Liver (tissue), 9 donors: Measurements from ENCODE around the gene ABLIM3. TPM values are rescaled to one million over a fixed set of nuclear protein-coding genes. Genes with fewer than 3 reads are reported as not detected.
A peak's percentile ranks its signal among the peaks of the same experiment; 100 is the strongest.

Experiments
- DNase-seq: peaks from one replicate; pipeline ENCODE4 v3.0.0-alpha.2; 2017; ENCODE audit warnings: low spot score
- H3K27ac ChIP-seq, 2 donors: one replicate each; pipeline ENCODE4 v1.7.0; 2013; ENCODE audit warnings: inconsistent platforms in 2 of 2, low read length in 2 of 2, control low read depth in 1 of 2, low read depth in 1 of 2, mild to moderate bottlenecking in 1 of 2
- H3K27me3 ChIP-seq, 4 donors: one replicate each; pipeline versions ENCODE4 v1.6.1 to v1.7.0; 2013; ENCODE audit warnings: low read length in 3 of 4, inconsistent platforms in 1 of 4, mild to moderate bottlenecking in 1 of 4, moderate library complexity in 1 of 4; ENCODE audit not compliant: control insufficient read depth in 4 of 4, insufficient read depth in 4 of 4
- H3K36me3 ChIP-seq, 4 donors: one replicate each; pipeline versions ENCODE4 v1.6.1 to v1.7.0; 2013; ENCODE audit warnings: low read length in 3 of 4, mild to moderate bottlenecking in 3 of 4, low read depth in 1 of 4, moderate library complexity in 1 of 4; ENCODE audit not compliant: control insufficient read depth in 4 of 4, insufficient read depth in 3 of 4
- H3K4me1 ChIP-seq, 4 donors: one replicate each; pipeline versions ENCODE4 v1.6.1 to v1.7.0; 2013; ENCODE audit warnings: low read length in 3 of 4, mild to moderate bottlenecking in 3 of 4, moderate library complexity in 1 of 4; ENCODE audit not compliant: control insufficient read depth in 4 of 4, insufficient read depth in 4 of 4
- H3K4me3 ChIP-seq, 3 donors: one replicate each; pipeline versions ENCODE4 v1.6.1 to v1.7.0; 2013; ENCODE audit warnings: low read length in 3 of 3, control low read depth in 1 of 3, low read depth in 1 of 3, mild to moderate bottlenecking in 1 of 3
- H3K9ac ChIP-seq, 2 donors: one replicate each; pipeline ENCODE4 v1.7.0; 2013; ENCODE audit warnings: low read length in 2 of 2, mild to moderate bottlenecking in 2 of 2, moderate library complexity in 2 of 2, control low read depth in 1 of 2, low read depth in 1 of 2
- H3K9me3 ChIP-seq, 4 donors: one replicate each; pipeline versions ENCODE4 v1.6.1 to v1.7.0; 2013; ENCODE audit warnings: low read length in 3 of 4; ENCODE audit not compliant: control insufficient read depth in 4 of 4
- CTCF ChIP-seq: fragments of 150-350 bp; IDR thresholded peaks from 2 replicates; pipeline ENCODE4 v1.5.1; 2017; ENCODE audit warnings: improper control_type of control experiment, low read depth, low read length; ENCODE audit not compliant: missing input control
- EGR1 ChIP-seq, 2 donors: IDR thresholded peaks; 2 replicates each; pipeline ENCODE4 v1.6.1; 2016 to 2018; ENCODE audit warnings: antibody characterized with exemption in 2 of 2, low read depth in 2 of 2
- FOXA2 ChIP-seq: IDR thresholded peaks from 2 replicates; pipeline ENCODE4 v1.6.1; 2016; ENCODE audit warnings: antibody characterized with exemption
- GABPA ChIP-seq, 2 donors: IDR thresholded peaks in 1 of 2; conservative IDR thresholded peaks in 1 of 2; 2 replicates each; pipeline ENCODE4 v1.6.1; 2016; ENCODE audit warnings: antibody characterized with exemption in 2 of 2, mild to moderate bottlenecking in 1 of 2, moderate library complexity in 1 of 2
- JUND ChIP-seq, 2 donors: IDR thresholded peaks; 2 replicates each; pipeline ENCODE4 v1.6.1; 2016; ENCODE audit warnings: antibody characterized with exemption in 2 of 2
- NR2F2 ChIP-seq: IDR thresholded peaks from 2 replicates; pipeline ENCODE4 v1.6.1; 2016; ENCODE audit warnings: antibody characterized with exemption
- RAD21 ChIP-seq, 2 donors: IDR thresholded peaks; 2 replicates each; pipeline ENCODE4 v1.6.1; 2016; ENCODE audit warnings: antibody characterized with exemption in 2 of 2, mild to moderate bottlenecking in 2 of 2
- REST ChIP-seq: IDR thresholded peaks from 2 replicates; pipeline ENCODE4 v1.6.1; 2016; ENCODE audit warnings: antibody characterized with exemption, mild to moderate bottlenecking
- RXRA ChIP-seq, 2 donors: IDR thresholded peaks; 2 replicates each; pipeline ENCODE4 v1.6.1; 2017 to 2018; ENCODE audit warnings: antibody characterized with exemption in 2 of 2, mild to moderate bottlenecking in 1 of 2
- SP1 ChIP-seq: IDR thresholded peaks from 2 replicates; pipeline ENCODE4 v1.6.1; 2018; ENCODE audit warnings: antibody characterized with exemption, mild to moderate bottlenecking
- YY1 ChIP-seq: IDR thresholded peaks from 2 replicates; pipeline ENCODE4 v1.6.1; 2016; ENCODE audit warnings: antibody characterized with exemption, mild to moderate bottlenecking
- WGBS: extraction: QIAGEN DNeasy Blood & Tissue Kit; methylation state at CpG from one replicate; pipeline ENCODE4 v1.1.7; 2013; 5-methylcytosine and 5-hydroxymethylcytosine counted together
- polyA plus RNA-seq, 2 donors: library from polyadenylated mRNA; stranded (reverse) in 1 of 2; unstranded in 1 of 2; fragments of 200-250 nt in 1 of 2; fragments of >200 nt in 1 of 2; fragmentation: Nextera tagmentation in 1 of 2; extraction: Ambion mirVana in 1 of 2; gene quantifications; one replicate each; pipeline versions ENCODE4 v1.2.1 to v1.2.3, GENCODE V29; 2013 to 2015
- total RNA-seq, 2 donors: library from RNA; depleted of rRNA; stranded (reverse); fragments of >200 nt; gene quantifications; one replicate each; pipeline ENCODE4 v1.2.3, GENCODE V29; 2014
- TF ChIP-seq, protein P1 (sequence below): IDR thresholded peaks from 2 replicates; pipeline ENCODE4 v1.6.1; 2016; ENCODE audit warnings: antibody characterized with exemption
- donor health status: healthy.
- donor health status: healthy.
- donor health status: healthy.
- donor health status: healthy.
- donor health status: healthy.

Gene ABLIM3
- total and polyA plus RNA-seq, 4 donors: 6.8 to 131 (median 43.1) TPM

DNA sequence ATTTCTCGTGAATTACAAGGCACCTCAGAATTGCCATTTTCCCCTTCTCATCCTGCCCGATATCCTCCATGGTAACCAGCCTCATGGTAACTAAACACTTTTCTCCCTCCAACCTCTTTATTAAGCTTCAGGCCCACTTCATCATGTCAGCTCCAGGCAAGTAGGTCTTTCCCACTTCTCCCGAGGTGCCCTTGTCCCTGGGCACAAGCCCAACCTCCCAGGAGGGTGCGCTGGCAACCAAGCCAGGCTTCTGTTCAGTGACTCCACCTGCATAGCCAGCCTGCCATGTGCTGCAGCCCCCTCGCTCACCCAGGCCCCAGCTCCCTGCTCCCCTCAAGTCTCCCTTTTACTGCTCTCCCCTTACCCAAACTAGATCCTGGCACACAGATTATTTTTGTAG is 83.0 kb downstream of the ABLIM3 start:
- Histone ChIP-seq H3K36me3 (peaks cover 4 to 24% (median 20%) of the 10 kb centered on the region in 4 donors), H3K27me3 (no peaks in the 10 kb centered on the region), H3K4me3 (no peak overlapping the region), H3K9ac (no peak overlapping the region), H3K9me3 (no peaks in the 10 kb centered on the region), H3K4me1 (peaks cover 0 to 25% (median 20%) of the 10 kb centered on the region in 4 donors), H3K27ac (no peak overlapping the region)
- no peak for DNase-seq
- TF ChIP-seq RAD21 (IDR thresholded peaks at IDR 0.05): no peak
- TF ChIP-seq, protein P1, sequence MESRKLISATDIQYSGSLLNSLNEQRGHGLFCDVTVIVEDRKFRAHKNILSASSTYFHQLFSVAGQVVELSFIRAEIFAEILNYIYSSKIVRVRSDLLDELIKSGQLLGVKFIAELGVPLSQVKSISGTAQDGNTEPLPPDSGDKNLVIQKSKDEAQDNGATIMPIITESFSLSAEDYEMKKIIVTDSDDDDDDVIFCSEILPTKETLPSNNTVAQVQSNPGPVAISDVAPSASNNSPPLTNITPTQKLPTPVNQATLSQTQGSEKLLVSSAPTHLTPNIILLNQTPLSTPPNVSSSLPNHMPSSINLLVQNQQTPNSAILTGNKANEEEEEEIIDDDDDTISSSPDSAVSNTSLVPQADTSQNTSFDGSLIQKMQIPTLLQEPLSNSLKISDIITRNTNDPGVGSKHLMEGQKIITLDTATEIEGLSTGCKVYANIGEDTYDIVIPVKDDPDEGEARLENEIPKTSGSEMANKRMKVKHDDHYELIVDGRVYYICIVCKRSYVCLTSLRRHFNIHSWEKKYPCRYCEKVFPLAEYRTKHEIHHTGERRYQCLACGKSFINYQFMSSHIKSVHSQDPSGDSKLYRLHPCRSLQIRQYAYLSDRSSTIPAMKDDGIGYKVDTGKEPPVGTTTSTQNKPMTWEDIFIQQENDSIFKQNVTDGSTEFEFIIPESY: no peak
- TF ChIP-seq CTCF: no peak
- no peak for TF ChIP-seq SP1
- TF ChIP-seq FOXA2: no peak
- TF ChIP-seq EGR1 (IDR thresholded peaks at IDR 0.05; ENCODE audit: low read depth in 2 of 2): no peak
- no peak for TF ChIP-seq JUND (IDR thresholded peaks at IDR 0.05)
- no peak for TF ChIP-seq RXRA (IDR thresholded peaks at IDR 0.05)
- TF ChIP-seq GABPA (IDR thresholded peaks at IDR 0.05 in 1 of 2, conservative IDR thresholded peaks at IDR 0.05 in 1 of 2): no peak
- 87% methylated on average over 5 of the region's 5 CpGs for WGBS

- H3K27me3 ChIP-seq: no peaks in the 10 kb centered on the region
- peaks cover 0 to 6% (median 0%) of the 10 kb centered on the region in 4 donors for H3K4me1 ChIP-seq
- no peak overlapping the region for H3K4me3 ChIP-seq
- no peak overlapping the region for H3K27ac ChIP-seq
- TF ChIP-seq YY1 (no peak), NR2F2 (no peak), JUND (IDR thresholded peaks at IDR 0.05) (peak in 1 of 2 donors; percentile 8), REST (no peak)
- DNase-seq: no peak
- no peaks in the 10 kb centered on the region for H3K9me3 ChIP-seq
- peaks cover 6 to 38% (median 31%) of the 10 kb centered on the region in 4 donors for H3K36me3 ChIP-seq
- no peak overlapping the region for H3K9ac ChIP-seq
- WGBS: 88% methylated on average over 2 of the region's 2 CpGs
Measured at GRCh38 chr5:149227168-149227826, 86.0 kb downstream of the ABLIM3 start.
